HEK293T (cell line): ENCODE results near the gene GATB.

Experiments used
- ARNT ChIP-seq: fragments of 450-650 bp; IDR thresholded peaks from 2 replicates; pipeline ENCODE4 v1.6.1; 2017; ENCODE audit warnings: mild to moderate bottlenecking
- FOXA1 ChIP-seq: fragments of 450-650 bp; IDR thresholded peaks from 2 replicates; pipeline ENCODE4 v1.6.1; 2016; ENCODE audit warnings: mild to moderate bottlenecking
- FOXM1 ChIP-seq: fragments of 450-650 bp; IDR thresholded peaks from 2 replicates; pipeline ENCODE4 v1.6.1; 2017; ENCODE audit warnings: mild to moderate bottlenecking, borderline replicate concordance
- LEF1 ChIP-seq: fragments of 450-650 bp; IDR thresholded peaks from 2 replicates; pipeline ENCODE4 v1.6.1; 2017; ENCODE audit warnings: mild to moderate bottlenecking, borderline replicate concordance
- NFRKB ChIP-seq: fragments of 450-650 bp; IDR thresholded peaks from 2 replicates; pipeline ENCODE4 v1.6.1; 2016; ENCODE audit warnings: mild to moderate bottlenecking, moderate library complexity
- SP1 ChIP-seq: fragments of 450-650 bp; IDR thresholded peaks from 2 replicates; pipeline ENCODE4 v1.6.1; 2017
- SUZ12 ChIP-seq: fragments of 450-650 bp; IDR thresholded peaks from 2 replicates; pipeline ENCODE4 v1.6.1; 2016; ENCODE audit warnings: mild to moderate bottlenecking
- ZNF384 ChIP-seq: fragments of 450-650 bp; IDR thresholded peaks from 2 replicates; pipeline ENCODE4 v1.6.1; 2016

GRCh38 chr4:151688003-151688784, 72.6 kb downstream of the GATB start:
- TF ChIP-seq FOXM1 = no peak
- TF ChIP-seq SP1 = no peak
- TF ChIP-seq NFRKB = no peak
- TF ChIP-seq ARNT = no peak
- no peak for TF ChIP-seq LEF1
- TF ChIP-seq FOXA1 = no peak
- no peak for TF ChIP-seq SUZ12
- no peak for TF ChIP-seq ZNF384
